ENCODE measurements around the gene PIK3CD.

DNA sequence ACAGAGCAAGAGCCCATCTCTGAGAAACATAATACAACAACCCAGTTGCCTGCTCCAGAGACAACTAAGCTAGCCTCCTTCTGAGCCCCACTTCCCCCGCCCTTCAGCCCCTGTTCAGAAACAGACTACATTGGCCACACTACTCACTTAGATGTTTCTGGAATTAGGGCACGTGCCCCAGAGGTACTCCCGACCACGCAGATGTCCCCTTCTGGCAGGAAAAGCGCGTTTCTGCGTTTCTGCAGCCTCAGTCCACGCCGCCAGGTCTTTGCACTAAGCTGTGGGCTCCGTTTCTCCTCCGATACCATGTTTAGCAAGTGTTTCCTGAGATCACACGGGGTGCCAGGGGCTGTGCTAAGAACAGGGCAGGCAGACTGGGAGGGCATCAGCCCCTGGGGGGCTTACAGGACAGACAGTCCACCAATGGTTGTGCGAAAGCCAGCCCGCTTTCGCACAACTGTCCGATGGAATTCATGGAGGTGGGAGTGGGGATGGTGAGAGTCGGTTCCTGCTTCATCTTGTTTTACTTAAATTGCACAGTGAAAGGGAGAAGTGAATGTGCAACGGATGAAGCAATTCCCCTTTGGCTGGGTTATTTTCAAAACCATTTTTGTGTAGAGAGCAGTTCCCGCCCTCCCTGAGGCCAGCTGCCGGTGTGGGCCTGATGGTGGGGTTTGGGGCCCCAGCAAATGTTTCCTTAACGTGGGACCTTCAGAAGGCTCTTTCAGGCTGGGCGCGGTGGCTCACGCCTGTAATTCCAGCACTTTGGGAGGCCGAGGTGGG lies 2.7 kb downstream of the PIK3CD start:
- TF ChIP-seq POLR2A (IDR thresholded peaks at IDR 0.05; ENCODE audit: low read length) = no peak
- TF ChIP-seq GATA1 (IDR thresholded peaks at IDR 0.05; ENCODE audit: low read depth, low read length) = no peak

All from erythroblast (primary cell).